ENCODE measurements around the gene MRPL38.
"Not testable (repeated sequence)": the region's sequence is repeated elsewhere in the genome, so short reads cannot be mapped to it uniquely, and the experiment has no call there.

Gene MRPL38

DNA sequence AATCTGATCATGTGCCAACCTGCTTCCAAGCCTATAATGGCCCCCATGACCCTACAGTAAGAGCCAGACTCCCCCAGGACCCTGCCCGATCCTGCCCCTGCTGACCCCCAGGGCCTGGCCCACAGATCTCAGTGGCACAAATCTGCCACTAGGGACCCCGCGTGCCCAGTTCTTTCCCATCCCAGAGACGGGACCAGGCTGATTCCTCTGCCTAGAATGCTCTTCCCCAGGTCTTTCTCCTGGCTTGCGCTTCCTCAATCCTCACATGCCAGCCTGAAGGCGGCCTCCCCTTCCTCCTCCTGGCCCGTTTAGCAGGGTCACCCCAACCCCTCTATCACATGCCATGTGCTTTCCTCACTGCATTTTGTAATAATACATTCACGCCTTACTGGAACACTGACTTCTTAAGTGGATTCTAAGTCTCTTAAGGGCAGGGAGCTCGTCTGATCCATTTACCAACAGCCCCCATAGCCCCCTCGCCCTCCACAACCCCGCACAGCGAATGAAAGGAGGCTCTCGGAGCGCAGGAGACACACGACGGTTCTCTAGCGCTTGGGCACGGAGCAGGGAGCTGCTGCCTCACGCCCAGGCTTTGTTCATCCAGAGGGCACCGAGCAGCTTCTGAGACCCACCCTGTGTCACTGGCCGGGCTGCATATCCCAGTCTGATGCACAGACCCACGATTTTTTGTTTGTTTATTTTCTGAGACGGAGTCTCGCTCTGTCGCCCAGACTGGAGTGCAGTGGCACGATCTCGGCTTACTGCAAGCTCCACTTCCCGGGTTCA is 9.1 kb downstream of the MRPL38 start:
- no peak for DNase-seq

DNA sequence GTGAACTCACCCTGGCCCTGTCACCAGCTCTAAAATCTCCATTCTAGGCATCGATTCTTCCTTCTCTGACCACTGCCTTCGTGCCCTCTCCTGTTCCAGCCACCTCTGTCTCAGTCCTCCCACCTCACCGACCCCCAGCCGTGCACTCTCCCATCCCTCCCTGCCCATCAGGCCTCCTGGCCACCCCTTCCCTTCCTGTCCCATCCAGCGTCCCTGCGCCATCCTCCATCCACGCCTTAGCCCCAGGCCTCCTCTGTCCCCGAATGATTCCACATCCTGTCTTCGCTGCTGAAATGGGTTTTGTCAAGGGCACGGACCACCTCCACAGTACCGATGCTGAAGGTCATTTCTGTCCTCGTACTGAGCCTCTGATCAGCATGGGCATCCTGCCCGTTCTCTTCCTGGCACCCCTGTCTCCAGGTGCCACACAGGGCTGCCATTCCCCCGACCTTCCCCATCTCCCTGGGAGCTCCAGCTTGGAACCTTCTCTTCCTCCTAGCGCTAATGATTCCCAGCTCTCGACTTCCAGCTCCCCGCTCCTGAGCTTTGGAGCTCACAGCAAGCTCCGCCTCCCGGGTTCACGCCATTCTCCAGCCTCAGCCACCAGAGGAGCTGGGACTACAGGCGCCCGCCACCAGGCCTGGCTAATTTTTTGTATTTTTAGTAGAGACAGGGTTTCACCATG is 10.5 kb downstream of the MRPL38 start:
- no peak for DNase-seq

- no peak for DNase-seq
These were observed 11.2 kb downstream of the MRPL38 start for GRCh38 chr17:75893305-75894048.

- no peak for DNase-seq
These were observed 12.0 kb downstream of the MRPL38 start for GRCh38 chr17:75892556-75893224.

- no peak for DNase-seq
These were observed 12.8 kb downstream of the MRPL38 start for GRCh38 chr17:75891605-75892555.

DNA sequence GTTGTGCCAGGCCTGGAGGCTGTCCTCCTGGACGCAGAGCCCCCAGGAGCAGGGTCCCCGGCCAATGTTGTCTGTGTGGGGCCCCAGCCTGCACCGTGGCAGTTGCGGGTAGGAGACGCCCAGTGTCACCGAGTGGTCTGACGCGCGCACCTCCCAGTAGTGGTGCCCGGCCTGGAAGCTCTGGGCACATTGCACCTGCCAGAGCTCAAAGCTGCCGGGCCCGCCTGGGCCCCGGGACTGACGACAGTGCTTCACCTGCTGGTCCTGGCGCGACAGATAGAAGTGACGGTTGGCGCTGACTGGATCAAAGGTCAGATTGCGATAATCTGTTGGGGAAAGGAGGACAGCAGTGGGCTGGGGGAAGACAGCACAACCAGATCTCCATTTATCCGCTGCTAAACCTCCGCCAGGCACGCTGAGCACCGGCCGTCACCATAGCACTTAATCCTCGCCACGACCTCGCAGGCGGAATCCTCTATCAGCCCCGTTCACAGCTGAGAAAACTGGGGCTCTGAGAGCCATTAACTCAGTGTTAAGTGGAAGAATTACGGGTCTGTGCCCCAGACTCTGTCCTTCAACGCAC is 13.6 kb downstream of the MRPL38 start:
- DNase-seq: no peak

- DNase-seq: no peak
These were observed 15.2 kb downstream of the MRPL38 start for GRCh38 chr17:75889454-75889853.

- no peak for DNase-seq
These were observed 16.2 kb downstream of the MRPL38 start for GRCh38 chr17:75888484-75888883.

DNA sequence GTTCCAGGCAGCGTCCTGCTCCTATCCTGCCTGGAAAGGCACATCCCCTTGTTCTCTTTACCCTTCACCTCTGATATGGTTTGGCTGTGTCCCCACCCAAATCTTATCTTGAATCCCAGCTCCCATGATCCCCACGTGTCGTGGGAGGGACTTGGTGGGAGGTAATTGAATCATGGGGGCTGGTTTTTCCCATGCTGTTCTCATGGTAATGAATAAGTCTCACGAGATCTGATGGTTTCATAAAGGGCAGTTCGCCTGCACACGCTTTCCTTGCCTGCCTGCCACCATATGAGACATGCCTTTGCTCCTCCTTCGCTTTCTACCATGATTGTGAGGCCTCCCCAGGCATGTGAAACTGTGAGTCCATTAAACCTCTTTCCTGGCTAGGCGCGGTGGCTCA is 18.8 kb downstream of the MRPL38 start:
- DNase-seq: not testable (repeated sequence)

DNA sequence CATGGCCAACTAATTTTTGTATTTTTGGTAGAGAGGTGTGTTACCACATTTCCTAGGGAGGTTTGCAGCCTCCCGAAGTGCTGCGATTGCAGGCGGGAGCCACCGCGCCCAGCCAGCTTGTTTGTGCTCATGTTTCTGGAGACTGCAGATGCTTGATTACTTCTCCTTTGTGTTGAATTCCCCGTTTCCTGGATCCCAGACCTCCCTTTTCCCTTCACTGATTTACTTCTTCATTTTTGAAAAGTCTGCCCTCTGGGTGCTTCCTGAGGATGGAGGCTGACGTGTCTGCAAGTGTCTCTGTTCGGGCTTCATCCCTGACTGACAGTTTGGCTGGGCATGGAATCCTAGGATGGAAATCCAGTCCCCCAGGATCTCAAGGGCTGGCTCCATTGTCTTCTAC is 19.3 kb downstream of the MRPL38 start:
- no peak for DNase-seq

DNA sequence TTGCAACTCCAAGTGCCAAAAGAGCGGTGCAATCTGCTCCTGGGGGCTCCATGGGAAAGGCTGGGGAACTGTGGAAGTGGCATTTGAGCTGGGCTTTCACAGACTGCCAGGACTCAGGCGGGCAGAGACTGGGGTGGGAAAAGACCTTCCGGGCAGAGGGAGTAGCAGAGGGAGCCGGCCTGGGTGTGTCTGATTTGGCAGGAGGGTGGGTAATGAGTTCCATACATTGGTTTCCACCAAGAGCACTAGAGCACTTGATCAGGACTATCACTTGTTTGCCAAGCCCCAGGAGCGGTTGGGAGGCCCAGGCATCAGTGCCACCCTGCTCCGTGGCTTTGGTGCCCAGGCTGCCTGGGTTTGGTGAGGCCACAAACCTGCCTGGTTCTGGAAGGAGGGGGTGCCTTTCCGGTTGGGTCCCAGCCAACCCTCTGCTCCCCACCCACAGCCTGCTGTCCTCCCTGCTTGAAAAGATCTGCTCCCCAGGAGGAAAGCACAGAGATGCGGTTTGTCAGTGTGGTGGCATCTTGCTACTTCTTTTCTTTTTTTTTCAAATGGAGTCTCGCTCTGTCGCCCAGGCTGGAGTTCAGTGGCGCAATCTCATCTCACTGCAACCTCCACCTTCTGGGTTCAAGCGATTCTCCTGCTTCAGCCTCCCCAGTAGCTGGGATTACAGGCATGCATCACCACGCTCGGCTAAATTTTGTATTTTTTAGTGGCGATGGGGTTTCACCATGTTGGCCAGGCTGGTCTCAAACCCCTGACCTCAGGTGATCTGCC is 22.8 kb downstream of the MRPL38 start:
- DNase-seq: peak; percentile 45

GRCh38 chr17:75880266-75880665 is 24.4 kb downstream of the MRPL38 start:
- no peak for DNase-seq

DNA sequence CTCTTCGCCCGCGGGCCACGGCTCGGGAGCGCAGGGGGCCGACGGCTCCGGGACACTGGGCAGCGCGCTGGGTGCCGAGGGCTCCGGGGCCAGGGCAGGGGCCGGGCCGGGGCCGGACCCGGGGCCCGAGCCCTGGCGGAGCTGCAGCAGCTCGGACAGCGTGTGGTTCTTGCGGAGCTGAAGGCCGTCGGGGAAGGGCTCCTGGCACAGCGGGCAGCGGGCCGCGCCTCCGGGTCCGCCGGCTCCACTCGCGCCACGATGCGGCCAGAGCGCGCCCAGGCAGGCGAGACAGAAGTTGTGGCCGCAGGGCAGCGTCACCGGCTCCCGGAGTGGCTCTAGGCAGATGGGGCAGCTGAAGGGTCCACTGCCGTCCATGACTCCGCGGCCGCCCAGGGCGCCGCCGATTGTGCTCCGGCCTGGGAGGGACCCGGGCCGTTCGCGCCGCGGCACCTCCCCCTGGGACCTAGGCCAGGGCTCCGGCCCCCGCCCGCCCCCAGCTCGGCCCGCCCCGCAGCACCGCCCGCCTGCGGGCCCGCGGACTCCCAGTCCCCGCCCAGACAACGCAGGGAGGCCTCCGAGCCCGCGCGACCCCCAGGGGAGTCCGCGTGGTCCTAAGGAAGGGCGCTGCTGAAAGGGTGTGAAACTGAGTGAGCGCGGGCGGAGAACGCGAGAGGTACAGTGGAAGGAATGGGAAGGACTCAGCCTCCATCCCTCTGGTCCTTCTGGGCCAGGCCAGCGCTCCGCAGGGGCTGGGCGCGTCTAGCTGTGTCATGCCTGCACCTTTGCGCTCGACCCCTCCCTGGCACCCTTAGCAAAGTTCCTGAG is 26.3 kb downstream of the MRPL38 start, which contains the start of gene TRIM47:
Gene TRIM47, minus strand, starts transcription at position 408 of the 825 bp plus-strand sequence. Its CDS starts 33 bp downstream, at position 375.
- no peak for DNase-seq

GRCh38 chr17:75877752-75878173 is 26.9 kb downstream of the MRPL38 start:
- peak; percentile 75 for DNase-seq

GRCh38 chr17:75876938-75877751 is 27.5 kb downstream of the MRPL38 start:
- no peak for DNase-seq

- DNase-seq: peak; percentile 83
These were observed 28.3 kb downstream of the MRPL38 start for GRCh38 chr17:75876190-75876937.

DNA sequence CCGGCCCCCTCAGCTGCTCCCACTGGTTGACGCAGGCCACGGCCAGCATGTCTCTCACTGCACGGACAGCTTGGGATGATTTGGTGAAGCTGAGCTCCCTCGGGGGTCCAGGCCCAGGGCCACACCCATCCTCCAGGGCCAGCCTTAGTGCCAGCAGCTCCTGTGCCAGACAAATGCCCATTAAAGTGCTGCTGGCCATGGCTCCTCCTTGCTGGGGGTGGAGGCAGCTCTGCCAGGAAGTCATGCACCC is 28.8 kb downstream of the MRPL38 start:
- DNase-seq: no peak

Data from CD4-positive, alpha-beta T cell treated with Interleukin-21 for 1 hour (primary cell).